WTC11 (cell line): ENCODE data around the gene ATG9B. TPM values are rescaled to one million over a fixed set of nuclear protein-coding genes. Genes with fewer than 3 reads are reported as not detected.

Experiments used
- ATF1 ChIP-seq: sonication (generic); formaldehyde crosslinking; IDR thresholded peaks from 2 replicates; pipeline ENCODE4 v1.8.1; 2023; ENCODE audit warnings: mild to moderate bottlenecking, moderate library complexity, missing genetic modification reagents
- ATF6 ChIP-seq: sonication (generic); formaldehyde crosslinking; IDR thresholded peaks from 2 replicates; pipeline ENCODE4 v1.8.1; 2023; ENCODE audit warnings: mild to moderate bottlenecking, missing genetic modification reagents
- CTCF ChIP-seq: fragments of 200-600 bp; IDR thresholded peaks from 2 replicates; pipeline ENCODE4 v1.8.0; 2022; ENCODE audit warnings: antibody characterized with exemption
- ETV6 ChIP-seq: sonication (generic); formaldehyde crosslinking; IDR thresholded peaks from 2 replicates; pipeline ENCODE4 v1.8.1; 2022; ENCODE audit warnings: mild to moderate bottlenecking, missing genetic modification reagents
- FOXJ3 ChIP-seq: sonication (generic); formaldehyde crosslinking; IDR thresholded peaks from 2 replicates; pipeline ENCODE4 v1.9.0; 2021; ENCODE audit warnings: missing genetic modification reagents, mild to moderate bottlenecking, borderline replicate concordance
- FOXP1 ChIP-seq: sonication (generic); formaldehyde crosslinking; IDR thresholded peaks from 2 replicates; pipeline ENCODE4 v1.8.0; 2022; ENCODE audit warnings: missing genetic modification reagents, mild to moderate bottlenecking, moderate library complexity, borderline replicate concordance
- HMGA2 ChIP-seq: fragments of 250-450 bp; sonication (Bioruptor Pico); IDR thresholded peaks from 2 replicates; pipeline ENCODE4 v1.4.0; 2021; ENCODE audit warnings: mild to moderate bottlenecking, moderate library complexity
- JUN ChIP-seq: sonication (generic); formaldehyde crosslinking; IDR thresholded peaks from 2 replicates; pipeline ENCODE4 v1.8.0; 2023; ENCODE audit warnings: mild to moderate bottlenecking, missing genetic modification reagents
- KAT7 ChIP-seq: sonication (generic); formaldehyde crosslinking; IDR thresholded peaks from 2 replicates; pipeline ENCODE4 v1.8.1; 2023; ENCODE audit warnings: missing genetic modification reagents, mild to moderate bottlenecking, borderline replicate concordance
- NFATC4 ChIP-seq: fragments of 250-450 bp; sonication (Bioruptor Pico); IDR thresholded peaks from 2 replicates; pipeline ENCODE4 v1.9.0; 2021; ENCODE audit warnings: mild to moderate bottlenecking
- NR3C1 ChIP-seq: sonication (generic); formaldehyde crosslinking; conservative IDR thresholded peaks from 2 replicates; pipeline ENCODE4 v1.8.1; 2023; ENCODE audit warnings: low read depth, mild to moderate bottlenecking, missing genetic modification reagents
- PRRX2 ChIP-seq: fragments of 250-450 bp; sonication (Bioruptor Pico); IDR thresholded peaks from 2 replicates; pipeline ENCODE4 v1.8.0; 2021; ENCODE audit warnings: mild to moderate bottlenecking
- SMAD3 ChIP-seq: sonication (generic); formaldehyde crosslinking; IDR thresholded peaks from 2 replicates; pipeline ENCODE4 v1.8.0; 2022; ENCODE audit warnings: missing genetic modification reagents, mild to moderate bottlenecking, borderline replicate concordance
- ZMAT4 ChIP-seq: fragments of 250-450 bp; sonication (Bioruptor Pico); IDR thresholded peaks from 2 replicates; pipeline ENCODE4 v1.9.0; 2021; ENCODE audit warnings: mild to moderate bottlenecking
- ZNF219 ChIP-seq: sonication (generic); formaldehyde crosslinking; IDR thresholded peaks from 2 replicates; pipeline ENCODE4 v1.8.0; 2023; ENCODE audit warnings: missing genetic modification reagents, mild to moderate bottlenecking, borderline replicate concordance
- ZNF263 ChIP-seq: sonication (generic); formaldehyde crosslinking; IDR thresholded peaks from 2 replicates; pipeline ENCODE4 v1.8.1; 2022; ENCODE audit warnings: low read depth, mild to moderate bottlenecking, moderate library complexity, missing genetic modification reagents
- ZNF281 ChIP-seq: sonication (generic); formaldehyde crosslinking; IDR thresholded peaks from 2 replicates; pipeline ENCODE4 v1.8.0; 2023; ENCODE audit warnings: mild to moderate bottlenecking, missing genetic modification reagents
- ZNF396 ChIP-seq: fragments of 250-450 bp; sonication (Bioruptor Pico); IDR thresholded peaks from 2 replicates; pipeline ENCODE4 v1.8.0; 2021; ENCODE audit warnings: mild to moderate bottlenecking, moderate library complexity, borderline replicate concordance
- ZNF425 ChIP-seq: fragments of 250-450 bp; sonication (Bioruptor Pico); conservative IDR thresholded peaks from 2 replicates; pipeline ENCODE4 v1.9.0; 2021; ENCODE audit warnings: mild to moderate bottlenecking
- total RNA-seq: library from RNA; stranded (reverse); gene quantifications from 3 replicates; pipeline ENCODE4 v1.2.3, GENCODE V29; 2021
- TF ChIP-seq, protein P1 (sequence below): sonication (generic); formaldehyde crosslinking; IDR thresholded peaks from 2 replicates; pipeline ENCODE4 v1.8.1; 2022; ENCODE audit warnings: mild to moderate bottlenecking, missing genetic modification reagents, moderate library complexity, borderline replicate concordance
- TF ChIP-seq, protein P2 (sequence below): fragments of 250-450 bp; sonication (Bioruptor Pico); IDR thresholded peaks from 2 replicates; pipeline ENCODE4 v1.9.0; 2021; ENCODE audit warnings: mild to moderate bottlenecking, borderline replicate concordance

The ATG9B gene
- total RNA-seq, 1 experiment from 2014 or later: 2.4 TPM

GRCh38 chr7:151013733-151014497 is 10.4 kb downstream of the ATG9B start (continued):
- TF ChIP-seq ZNF281 (CRISPR knock-in tag) (peak; percentile 74; the same call in 1 of the 2 replicates), FOXP1 (CRISPR knock-in tag) (peak; percentile 25; the same call in 1 of the 2 replicates), ZNF219 (no peak), FOXJ3 (CRISPR knock-in tag) (no peak; the same call in 1 of the 2 replicates), KAT7 (CRISPR knock-in tag) (no peak), ZNF425 (no peak), ATF1 (CRISPR knock-in tag) (0 out of 2 replicates have a peak, but pooled peaks have one; percentile 83), HMGA2 (CRISPR knock-in tag) (no peak), ZNF396 (no peak), NFATC4 (CRISPR knock-in tag) (no peak), CTCF (no peak), SMAD3 (CRISPR knock-in tag) (no peak), PRRX2 (CRISPR knock-in tag) (no peak), ATF6 (CRISPR knock-in tag) (no peak), ETV6 (CRISPR knock-in tag) (peak; percentile 96), JUN (CRISPR knock-in tag) (0 out of 2 replicates have a peak, but pooled peaks have one; percentile 58), NR3C1 (no peak), ZMAT4 (CRISPR knock-in tag) (no peak), ZNF263 (CRISPR knock-in tag) (no peak)
- TF ChIP-seq, protein P1, sequence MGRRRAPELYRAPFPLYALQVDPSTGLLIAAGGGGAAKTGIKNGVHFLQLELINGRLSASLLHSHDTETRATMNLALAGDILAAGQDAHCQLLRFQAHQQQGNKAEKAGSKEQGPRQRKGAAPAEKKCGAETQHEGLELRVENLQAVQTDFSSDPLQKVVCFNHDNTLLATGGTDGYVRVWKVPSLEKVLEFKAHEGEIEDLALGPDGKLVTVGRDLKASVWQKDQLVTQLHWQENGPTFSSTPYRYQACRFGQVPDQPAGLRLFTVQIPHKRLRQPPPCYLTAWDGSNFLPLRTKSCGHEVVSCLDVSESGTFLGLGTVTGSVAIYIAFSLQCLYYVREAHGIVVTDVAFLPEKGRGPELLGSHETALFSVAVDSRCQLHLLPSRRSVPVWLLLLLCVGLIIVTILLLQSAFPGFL (CRISPR knock-in tag): no peak
- TF ChIP-seq, protein P2, sequence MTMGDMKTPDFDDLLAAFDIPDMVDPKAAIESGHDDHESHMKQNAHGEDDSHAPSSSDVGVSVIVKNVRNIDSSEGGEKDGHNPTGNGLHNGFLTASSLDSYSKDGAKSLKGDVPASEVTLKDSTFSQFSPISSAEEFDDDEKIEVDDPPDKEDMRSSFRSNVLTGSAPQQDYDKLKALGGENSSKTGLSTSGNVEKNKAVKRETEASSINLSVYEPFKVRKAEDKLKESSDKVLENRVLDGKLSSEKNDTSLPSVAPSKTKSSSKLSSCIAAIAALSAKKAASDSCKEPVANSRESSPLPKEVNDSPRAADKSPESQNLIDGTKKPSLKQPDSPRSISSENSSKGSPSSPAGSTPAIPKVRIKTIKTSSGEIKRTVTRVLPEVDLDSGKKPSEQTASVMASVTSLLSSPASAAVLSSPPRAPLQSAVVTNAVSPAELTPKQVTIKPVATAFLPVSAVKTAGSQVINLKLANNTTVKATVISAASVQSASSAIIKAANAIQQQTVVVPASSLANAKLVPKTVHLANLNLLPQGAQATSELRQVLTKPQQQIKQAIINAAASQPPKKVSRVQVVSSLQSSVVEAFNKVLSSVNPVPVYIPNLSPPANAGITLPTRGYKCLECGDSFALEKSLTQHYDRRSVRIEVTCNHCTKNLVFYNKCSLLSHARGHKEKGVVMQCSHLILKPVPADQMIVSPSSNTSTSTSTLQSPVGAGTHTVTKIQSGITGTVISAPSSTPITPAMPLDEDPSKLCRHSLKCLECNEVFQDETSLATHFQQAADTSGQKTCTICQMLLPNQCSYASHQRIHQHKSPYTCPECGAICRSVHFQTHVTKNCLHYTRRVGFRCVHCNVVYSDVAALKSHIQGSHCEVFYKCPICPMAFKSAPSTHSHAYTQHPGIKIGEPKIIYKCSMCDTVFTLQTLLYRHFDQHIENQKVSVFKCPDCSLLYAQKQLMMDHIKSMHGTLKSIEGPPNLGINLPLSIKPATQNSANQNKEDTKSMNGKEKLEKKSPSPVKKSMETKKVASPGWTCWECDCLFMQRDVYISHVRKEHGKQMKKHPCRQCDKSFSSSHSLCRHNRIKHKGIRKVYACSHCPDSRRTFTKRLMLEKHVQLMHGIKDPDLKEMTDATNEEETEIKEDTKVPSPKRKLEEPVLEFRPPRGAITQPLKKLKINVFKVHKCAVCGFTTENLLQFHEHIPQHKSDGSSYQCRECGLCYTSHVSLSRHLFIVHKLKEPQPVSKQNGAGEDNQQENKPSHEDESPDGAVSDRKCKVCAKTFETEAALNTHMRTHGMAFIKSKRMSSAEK (CRISPR knock-in tag): no peak
